H1 (cell line): ENCODE data around the gene TNFRSF6B. TPM values are rescaled to one million over a fixed set of nuclear protein-coding genes. Genes with fewer than 3 reads are reported as not detected.

ENCODE experiments used
- CREB1 ChIP-seq: IDR thresholded peaks from 2 replicates; pipeline ENCODE4 v1.6.1; 2012; ENCODE audit warnings: inconsistent platforms
- KDM4A ChIP-seq: IDR thresholded peaks from one replicate; pipeline ENCODE4 v1.7.1; 2012; ENCODE audit warnings: low read depth, mild to moderate bottlenecking, moderate library complexity, low read length, inconsistent platforms; ENCODE audit not compliant: severe bottlenecking
- SP4 ChIP-seq: IDR thresholded peaks from 2 replicates; pipeline ENCODE4 v1.6.1; 2012; ENCODE audit warnings: low read length, inconsistent platforms
- polyA plus RNA-seq, 7 experiments: library from polyadenylated mRNA; depleted of rRNA in 3 of 7; stranded (reverse) in 5 of 7; unstranded in 2 of 7; fragments of >200 nt in 5 of 7; fragments of 200-250 nt in 2 of 7; gene quantifications; 1 replicate in 5 of 7; 2 replicates in 1 of 7; 4 replicates in 1 of 7; pipeline versions ENCODE4 v1.2.1 to v1.2.3, GENCODE V29; 2011 to 2013; ENCODE audit warnings: missing spikeins in 2 of 7, mixed read lengths in 2 of 7
- total RNA-seq: library from RNA; stranded (reverse); fragmentation: NEBNext Ultra II Directional; extraction: Animal tissue kit (Norgen Biotek cat#: 25700); gene quantifications from 2 replicates; pipeline ENCODE4 v1.2.1, GENCODE V29; 2021
- TF ChIP-seq, protein P1 (sequence below): IDR thresholded peaks from 2 replicates; pipeline ENCODE4 v1.6.1; 2011; ENCODE audit warnings: low read length, improper control_type of control experiment

The TNFRSF6B gene
- total and polyA plus RNA-seq, 2 of the 8 experiments (the other 6 are each of a cell fraction or from before 2014, with no cell fraction given), result 3.1 TPM; not detected in 1

GRCh38 chr20:63701051-63701328 lies 4.5 kb downstream of the TNFRSF6B start (continued):
- no peak for TF ChIP-seq CREB1
- TF ChIP-seq KDM4A, result no peak
- TF ChIP-seq, protein P1, sequence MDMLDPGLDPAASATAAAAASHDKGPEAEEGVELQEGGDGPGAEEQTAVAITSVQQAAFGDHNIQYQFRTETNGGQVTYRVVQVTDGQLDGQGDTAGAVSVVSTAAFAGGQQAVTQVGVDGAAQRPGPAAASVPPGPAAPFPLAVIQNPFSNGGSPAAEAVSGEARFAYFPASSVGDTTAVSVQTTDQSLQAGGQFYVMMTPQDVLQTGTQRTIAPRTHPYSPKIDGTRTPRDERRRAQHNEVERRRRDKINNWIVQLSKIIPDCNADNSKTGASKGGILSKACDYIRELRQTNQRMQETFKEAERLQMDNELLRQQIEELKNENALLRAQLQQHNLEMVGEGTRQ, result no peak
- no peak for TF ChIP-seq SP4
